GM19035 (cell line): ENCODE data around the gene TSEN34.
"Not testable (repeated sequence)": the region's sequence is repeated elsewhere in the genome, so short reads cannot be mapped to it uniquely, and the experiment has no call there.

Experiments
- ATAC-seq: cut with Tn5 transposase; IDR thresholded peaks from one replicate; pipeline ENCODE4 v1.9.1; 2021; ENCODE audit not compliant: unreplicated experiment

The TSEN34 gene

DNA sequence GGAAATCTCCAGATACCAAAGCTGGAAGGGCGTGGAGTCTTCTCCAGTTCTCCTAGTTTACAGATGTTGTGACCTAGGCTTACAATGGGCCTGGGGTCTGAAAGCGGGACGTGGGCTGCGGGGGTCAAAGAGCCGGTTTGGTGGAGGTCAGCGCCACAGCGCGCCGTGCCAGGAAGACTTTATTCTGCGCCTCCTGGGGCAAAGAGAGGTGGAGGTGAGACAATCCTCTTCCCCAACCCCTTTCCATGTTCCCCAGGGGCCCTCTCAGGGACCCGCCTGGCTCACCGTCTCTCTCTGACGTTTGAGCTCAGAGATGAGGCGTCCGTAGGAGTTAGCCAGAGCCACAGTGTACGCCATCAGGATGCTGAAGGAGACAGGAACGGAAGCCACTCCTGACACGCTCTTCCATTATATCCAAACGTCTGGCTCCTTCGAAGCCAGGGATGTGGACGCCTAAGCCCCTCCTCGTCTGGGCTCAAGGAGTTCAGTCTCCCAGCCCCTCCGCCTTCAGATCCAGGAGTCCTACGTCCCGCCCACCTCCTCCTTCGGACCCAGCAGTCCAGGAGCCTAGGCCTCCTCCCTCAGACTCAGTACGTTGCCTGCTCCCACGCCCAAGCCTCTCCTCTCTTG, 30.8 kb upstream of the TSEN34 start:
- ATAC-seq: peak; percentile 1

- no peak for ATAC-seq
Measured at GRCh38 chr19:54160854-54161253, 30.3 kb upstream of the TSEN34 start.

DNA sequence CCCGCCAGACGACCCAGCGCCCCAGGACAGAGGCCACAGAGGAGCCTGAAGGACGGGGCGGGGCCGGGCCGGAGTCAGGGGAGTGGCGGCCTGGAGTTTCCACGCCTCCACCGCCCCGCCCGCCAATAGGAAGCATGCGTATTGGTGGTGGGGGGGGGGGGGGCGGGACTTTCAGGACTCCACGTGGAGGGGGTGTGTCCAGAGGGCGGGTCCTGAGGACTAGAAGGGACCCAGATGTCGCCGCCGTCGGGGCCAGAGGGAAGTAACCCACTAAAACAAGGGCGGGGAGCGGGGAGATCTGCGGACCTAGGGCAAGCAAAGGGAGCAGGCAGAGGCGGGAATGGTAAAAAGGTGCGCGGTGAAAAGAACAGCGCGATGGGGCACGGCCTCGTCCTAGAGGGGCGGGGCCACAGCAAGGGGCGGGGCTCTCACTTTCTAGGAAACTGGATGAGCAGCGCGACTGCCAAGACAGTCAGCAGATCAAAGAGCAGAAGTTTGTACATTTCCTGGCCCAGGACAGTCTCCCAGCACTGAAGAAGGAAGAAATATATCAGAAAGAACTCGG, 28.8 kb upstream of the TSEN34 start:
- no peak for ATAC-seq

DNA sequence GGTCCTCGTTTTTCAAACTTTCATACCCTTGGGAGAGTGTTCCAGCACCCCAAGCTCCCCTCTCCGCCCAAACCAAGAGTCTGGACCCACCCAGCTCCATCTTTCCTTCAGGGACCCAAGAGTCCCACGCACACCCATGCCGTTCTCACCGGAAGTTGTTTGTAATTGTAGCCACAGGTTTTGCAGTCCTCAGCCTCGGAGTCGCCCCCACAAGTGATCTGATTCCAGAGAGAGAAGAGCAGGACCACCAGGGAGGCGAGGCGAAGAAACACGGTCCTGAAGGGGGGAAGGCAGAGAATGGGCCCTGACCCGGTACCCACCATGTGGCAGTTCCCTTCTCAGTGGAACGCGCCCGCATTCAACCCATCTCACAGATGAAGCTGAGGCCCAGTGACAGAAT, 28.2 kb upstream of the TSEN34 start:
- ATAC-seq: no peak

DNA sequence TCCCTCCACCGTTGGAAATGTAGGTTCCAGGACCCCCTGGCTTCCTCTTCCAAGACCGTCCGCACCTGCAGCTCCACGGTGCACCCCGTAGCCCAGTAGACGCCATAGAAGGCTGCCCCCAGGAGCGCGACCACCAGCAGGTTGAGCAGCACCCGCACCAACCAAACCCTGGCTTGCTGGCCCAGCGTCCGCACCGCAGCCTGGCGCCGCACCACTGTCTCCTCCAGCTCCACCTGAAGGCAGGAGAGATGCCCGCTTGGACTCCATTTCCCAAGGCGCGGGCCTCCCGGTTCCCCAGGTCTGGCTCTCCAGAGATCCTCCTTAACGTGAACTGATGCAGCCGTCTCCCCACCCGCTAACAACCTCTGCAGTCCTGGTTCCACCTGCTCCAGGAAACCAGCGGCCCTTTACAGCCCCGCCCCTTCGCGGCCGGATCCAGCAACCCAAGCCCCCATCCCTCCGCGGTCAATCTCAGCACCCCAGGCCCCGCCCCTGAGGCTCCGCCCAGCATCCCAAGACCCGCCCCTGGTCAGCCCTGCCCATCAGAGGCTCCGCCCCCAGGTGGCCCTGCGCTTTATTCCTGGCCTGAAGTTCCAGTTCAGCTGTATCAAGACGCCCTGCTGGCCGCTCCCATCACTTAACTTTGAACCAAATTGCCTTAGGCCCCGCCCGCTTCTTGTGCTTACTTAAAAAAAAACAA, 26.6 kb upstream of the TSEN34 start:
- ATAC-seq: no peak

DNA sequence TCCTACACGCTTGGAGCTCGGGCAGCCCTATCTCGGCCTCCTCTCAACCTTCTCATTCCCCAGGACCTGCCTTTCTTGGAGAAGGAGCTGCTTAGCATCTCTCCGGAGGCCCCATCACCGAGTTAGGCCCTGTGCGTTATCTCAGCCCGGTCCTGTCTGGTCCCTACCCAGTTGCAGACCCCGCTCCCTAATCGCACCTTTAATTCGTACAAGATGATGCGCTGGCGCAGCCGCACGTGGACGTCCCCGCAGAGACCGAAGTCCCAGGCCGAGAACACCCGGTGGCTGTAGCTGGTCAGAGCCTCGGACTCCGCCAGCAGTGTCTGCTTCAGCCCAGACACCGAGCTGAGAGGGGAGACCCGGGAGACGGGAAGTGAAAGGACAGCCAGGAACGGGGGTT, 25.9 kb upstream of the TSEN34 start:
- ATAC-seq: no peak

DNA sequence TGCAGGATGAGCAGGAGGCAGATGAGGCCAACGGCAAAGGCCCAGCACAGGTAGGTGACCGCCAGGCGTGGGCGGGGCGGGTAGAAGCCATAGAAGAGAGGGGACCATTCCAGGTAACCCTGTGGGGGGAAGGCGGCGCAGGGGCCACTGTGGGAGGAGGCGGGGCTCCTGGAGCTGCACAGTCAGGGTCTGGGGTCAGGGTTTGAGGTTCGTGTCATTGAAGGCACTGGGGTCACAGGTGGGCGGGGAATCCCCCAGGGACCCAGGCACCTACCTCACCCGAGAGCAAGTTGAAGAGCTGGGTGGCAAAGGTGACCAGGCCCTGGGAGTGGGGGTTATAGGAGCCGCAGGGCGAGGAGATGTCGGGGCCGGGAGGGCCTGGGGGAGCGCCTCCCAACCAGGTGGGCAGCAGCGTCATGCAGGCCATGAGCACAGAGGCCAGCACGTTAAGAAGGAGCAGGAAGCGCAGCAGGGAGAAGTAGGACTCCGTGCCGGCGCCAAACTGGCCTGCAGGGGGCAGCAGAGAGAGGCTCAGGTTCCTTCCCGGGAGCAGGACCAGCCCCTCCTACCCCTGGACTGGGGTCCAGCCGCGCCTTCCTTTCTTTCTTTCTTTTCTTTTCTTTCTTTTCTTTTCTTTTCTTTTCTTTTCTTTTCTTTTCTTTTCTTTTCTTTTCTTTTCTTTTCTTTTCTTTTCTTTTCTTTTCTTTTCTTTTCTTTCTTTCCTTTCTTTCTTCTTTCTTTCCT, 22.8 kb upstream of the TSEN34 start:
- ATAC-seq: no peak

GRCh38 chr19:54169149-54169740, 21.9 kb upstream of the TSEN34 start:
- ATAC-seq: no peak

DNA sequence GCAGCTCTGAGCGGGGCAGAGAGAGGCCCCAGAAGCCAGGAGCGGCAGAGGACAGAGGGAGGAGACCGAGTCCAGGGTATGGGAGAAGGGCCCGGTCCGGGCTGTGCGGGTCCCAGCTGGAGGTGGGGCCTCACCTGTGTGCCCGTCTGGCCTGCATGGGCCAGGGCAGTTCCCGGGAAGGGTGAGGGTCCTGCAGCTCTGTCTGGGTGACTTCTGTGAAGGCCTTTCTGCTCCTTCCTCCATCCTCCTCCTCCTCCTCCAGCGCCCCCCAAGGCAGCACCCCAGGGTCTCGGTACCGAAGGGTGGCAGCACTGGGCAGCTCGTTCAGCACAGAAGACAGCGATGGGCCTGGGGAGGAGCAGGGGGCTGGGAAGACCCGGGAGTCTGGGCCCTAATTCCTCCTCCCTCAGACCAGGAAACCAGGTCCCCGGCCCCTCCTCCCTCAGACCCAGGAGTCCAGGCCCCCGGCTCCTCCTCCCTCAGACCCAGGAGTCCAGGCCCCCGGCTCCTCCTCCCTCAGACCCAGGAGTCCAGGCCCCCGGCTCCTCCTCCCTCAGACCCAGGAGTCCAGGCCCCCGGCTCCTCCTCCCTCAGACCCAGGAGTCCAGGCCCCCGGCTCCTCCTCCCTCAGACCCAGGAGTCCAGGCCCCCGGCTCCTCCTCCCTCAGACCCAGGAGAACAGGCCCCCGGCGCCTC, 19.2 kb upstream of the TSEN34 start:
- ATAC-seq: not testable (repeated sequence)

DNA sequence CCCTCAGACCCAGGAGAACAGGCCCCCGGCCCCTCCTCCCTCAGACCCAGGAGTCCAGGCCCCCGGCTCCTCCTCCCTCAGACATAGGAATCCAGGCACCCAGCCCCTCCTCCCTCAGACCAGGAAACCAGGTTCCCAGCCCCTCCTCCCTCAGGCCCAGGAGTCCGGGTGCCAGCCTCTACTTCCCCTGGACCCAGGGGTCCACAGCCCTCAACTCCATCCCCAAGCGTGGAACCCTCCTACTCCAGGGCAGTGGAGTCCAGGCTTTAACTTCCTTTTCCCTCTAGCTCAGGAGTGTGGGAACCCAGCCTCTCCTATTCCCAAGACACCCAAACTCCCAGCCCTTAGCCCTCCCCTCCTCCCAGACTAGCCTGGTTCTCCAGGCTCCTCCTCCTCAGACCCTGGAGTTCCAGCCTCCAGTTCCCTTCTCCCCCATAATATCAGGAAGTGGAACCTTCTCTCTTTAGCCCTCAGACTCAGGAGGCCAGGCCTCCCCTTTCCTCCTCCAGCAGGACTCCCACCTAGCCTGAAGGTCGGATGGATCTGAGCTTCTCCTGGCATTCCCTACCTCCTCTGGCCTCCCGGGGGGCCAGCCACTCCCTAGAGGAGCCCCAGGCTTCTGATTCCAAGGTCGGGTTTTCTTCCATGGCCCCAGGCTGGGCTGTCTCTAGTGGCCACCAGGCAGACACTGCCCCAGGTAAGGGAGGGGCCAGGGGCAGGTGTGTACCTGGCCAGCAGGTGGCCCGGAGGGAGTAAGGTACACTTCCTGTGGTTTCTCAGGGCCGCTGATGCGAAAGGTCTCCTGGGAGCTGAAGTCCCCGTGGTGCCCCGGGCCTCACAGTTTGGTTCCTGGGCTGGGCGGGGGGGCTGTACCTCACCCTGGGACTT, 18.4 kb upstream of the TSEN34 start, which contains the start of gene TMC4:
TSS of gene TMC4 (minus strand) at position 690 of the 888 bp plus-strand sequence. CDS start at position 647, 43 bp downstream.
- ATAC-seq: no peak

DNA sequence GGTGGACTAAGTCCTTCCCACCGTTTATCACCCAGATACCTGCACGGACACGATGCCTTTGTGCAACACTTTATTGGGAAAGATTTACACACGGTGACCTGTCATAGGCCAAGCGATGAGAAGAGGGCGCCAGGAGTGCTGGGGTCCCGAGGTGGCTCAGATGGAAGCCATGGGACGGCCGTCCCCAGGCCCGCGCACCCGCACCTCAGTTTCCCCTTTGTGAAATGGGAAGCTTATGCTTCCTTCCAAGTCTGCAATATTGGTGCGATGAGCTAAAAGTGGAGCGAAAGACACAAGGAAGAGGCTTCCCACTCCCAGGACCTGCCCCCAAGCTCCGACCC, 17.8 kb upstream of the TSEN34 start:
- ATAC-seq: no peak

- ATAC-seq: no peak
Measured at GRCh38 chr19:54173951-54174834, 16.9 kb upstream of the TSEN34 start.

DNA sequence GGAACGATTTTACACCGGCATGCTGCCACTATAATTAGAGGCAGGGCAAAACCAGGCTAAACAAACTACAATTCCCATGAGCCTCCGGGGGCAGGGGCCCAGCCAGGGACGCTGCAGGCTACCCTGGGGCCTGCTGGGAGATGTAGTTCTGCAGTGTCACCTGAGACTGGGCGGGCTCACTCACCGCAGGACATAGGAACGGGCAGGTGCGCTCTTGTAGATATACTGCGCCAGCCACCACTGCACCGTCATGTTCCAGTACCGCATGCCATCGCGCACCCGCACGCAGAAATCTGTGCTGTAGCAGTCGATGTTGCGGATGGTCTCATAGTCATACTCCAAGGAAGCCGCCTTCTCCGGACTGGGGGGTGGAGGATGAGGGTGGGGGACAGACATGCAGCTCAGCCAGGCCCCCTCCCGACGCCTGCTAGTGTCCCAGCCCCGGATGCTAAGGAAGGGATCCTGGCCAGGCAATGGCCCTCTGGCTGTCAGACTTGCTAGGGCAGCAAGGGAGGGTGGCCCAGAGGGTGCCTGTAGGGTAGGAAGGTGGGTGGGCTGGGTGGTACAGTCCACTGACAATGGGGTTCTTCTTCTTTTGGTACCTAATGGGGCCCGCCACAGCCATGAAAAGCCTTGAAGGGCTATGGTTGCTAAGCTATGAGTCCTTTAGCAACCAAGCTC, 12.4 kb upstream of the TSEN34 start:
- no peak for ATAC-seq

DNA sequence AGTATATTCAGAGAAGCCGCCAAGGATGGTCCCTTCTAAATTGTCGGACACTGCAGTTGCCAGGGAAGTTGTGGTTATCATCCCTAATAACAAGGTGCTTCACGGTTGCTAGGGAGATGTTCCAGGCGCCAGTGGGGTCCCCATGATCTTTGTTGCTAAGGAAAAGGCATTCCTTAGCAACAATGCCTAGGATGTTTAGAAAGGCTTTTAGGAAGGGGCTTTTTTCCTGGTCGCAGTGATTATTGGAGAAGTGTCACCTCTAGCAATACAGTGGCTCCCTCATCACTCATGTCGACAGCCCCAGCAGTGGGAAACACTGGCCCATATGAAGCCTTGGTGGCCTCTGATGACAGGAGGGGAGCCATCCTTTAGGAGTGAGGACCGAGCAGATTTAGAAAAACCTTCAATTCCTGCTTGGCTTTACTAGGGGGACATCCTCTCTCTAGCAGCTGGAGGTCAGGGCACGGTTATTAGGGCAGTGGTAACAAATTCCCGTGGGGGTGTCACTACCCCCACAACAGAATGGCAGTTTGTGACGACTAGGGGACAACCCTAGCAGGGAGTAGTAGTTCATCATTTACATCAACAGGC, 11.8 kb upstream of the TSEN34 start:
- no peak for ATAC-seq

DNA sequence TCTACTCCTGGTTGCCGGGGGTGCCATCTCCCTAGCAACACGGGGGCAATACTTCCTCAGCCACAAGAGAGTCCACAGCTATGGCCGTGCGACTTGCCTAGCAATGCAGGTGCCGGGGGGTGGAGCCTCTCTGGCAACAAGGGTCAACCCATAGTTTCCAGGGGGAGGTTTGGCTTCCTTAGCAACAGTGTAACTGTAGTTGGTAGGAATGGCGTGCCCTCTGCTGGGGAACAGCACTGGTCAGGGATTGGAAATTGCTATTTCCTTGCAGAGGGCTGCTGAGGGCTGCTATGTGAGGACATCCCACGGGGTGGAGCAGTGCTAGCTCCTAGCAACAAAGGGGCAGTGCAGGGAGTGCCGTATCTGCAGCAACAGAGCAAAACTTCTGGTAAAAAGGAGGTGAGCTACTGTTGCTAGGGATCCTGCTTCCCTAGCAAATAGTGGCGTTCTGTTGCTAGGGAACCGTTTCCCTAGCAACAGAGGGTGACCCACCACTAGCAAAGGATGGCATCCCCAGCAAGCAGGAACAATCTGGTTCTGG, 11.1 kb upstream of the TSEN34 start:
- ATAC-seq: no peak

GRCh38 chr19:54180691-54181091, 10.4 kb upstream of the TSEN34 start:
- ATAC-seq: no peak

DNA sequence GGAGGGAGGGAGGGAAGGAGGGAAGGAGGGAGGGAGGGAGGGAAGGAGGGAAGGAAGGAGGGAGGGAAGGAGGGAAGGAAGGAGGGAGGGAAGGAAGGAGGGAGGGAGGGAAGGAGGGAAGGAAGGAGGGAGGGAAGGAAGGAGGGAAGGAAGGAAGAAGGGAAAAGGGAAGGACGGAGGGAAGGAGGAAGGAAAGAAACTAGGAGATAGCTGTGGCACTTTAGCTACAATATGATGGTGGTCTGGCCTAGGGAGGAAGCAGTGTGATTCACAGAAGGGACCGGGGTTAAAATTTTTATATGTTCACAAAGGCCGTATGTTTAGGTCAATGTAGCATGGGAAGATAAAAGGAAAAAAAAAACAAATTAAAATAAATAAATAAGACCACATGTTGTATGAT, 9.2 kb upstream of the TSEN34 start:
- not testable (repeated sequence) for ATAC-seq

GRCh38 chr19:54183431-54183830, 7.7 kb upstream of the TSEN34 start:
- no peak for ATAC-seq
